ENCODE measurements around the gene SLC2A11. TPM values are rescaled to one million over a fixed set of nuclear protein-coding genes. Genes with fewer than 3 reads are reported as not detected.

The SLC2A11 gene
- total and polyA plus RNA-seq, 7 donors = 3.7 to 12.7 (median 4.9) TPM

DNA sequence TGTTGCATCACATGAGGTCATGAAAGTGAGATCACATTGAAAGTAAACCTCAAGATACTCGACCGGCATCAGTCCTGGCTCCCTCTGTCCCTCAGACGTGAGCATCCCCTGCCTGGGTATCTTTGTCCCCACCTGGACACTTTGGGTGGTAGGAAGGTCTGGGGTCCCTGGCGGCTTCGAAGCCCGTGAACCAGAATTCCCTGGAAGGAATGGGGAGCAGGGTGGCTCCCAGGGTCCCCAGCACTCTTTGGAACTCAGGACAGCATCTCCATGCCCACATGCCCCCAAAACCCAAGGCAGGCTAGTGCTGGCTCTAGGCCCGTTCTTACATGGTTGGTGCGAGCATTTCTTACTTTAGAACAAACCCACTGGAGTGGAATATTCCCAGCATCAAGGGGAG lies 26.4 kb upstream of the SLC2A11 start:
- TF ChIP-seq CTCF (IDR thresholded peaks at IDR 0.05) = no peak
- H3K36me3 ChIP-seq (ENCODE audit: insufficient read depth in 1 of 2, low read depth in 1 of 2) = peaks cover 0 to 46% of the 10 kb centered on the region in 2 donors
- DNase-seq = peak in 1 of 2 donors; percentile 49
- 87 to 93% (median 90%) methylated on average over 8 of the region's 8 CpGs for WGBS, 3 donors
- H3K27me3 ChIP-seq (ENCODE audit: insufficient read depth in 3 of 3, low read length in 2 of 3) = no peaks in the 10 kb centered on the region
- H3K4me3 ChIP-seq = no peak overlapping the region
- peaks cover 58% of the 10 kb centered on the region for H3K4me1 ChIP-seq
- ATAC-seq = no peak
- H3K9me3 ChIP-seq = no peaks in the 10 kb centered on the region
- no peak overlapping the region for H3K27ac ChIP-seq
- intact Hi-C loops (cut with DNase I) = no loop called here

GRCh38 chr22:23831781-23832180 lies 25.9 kb upstream of the SLC2A11 start:
- intact Hi-C loops (cut with DNase I) = no loop called here
- H3K27me3 ChIP-seq (ENCODE audit: insufficient read depth in 3 of 3, low read length in 2 of 3) = no peaks in the 10 kb centered on the region
- TF ChIP-seq CTCF (IDR thresholded peaks at IDR 0.05) = no peak
- peaks cover 60% of the 10 kb centered on the region for H3K4me1 ChIP-seq
- DNase-seq (peak in 1 of 2 donors; percentile 44), ATAC-seq (no peak)
- H3K27ac ChIP-seq = no peak overlapping the region
- 81 to 84% (median 83%) methylated on average over 10 of the region's 10 CpGs for WGBS, 3 donors
- no peaks in the 10 kb centered on the region for H3K9me3 ChIP-seq
- H3K36me3 ChIP-seq (ENCODE audit: insufficient read depth in 1 of 2, low read depth in 1 of 2) = peaks cover 0 to 40% of the 10 kb centered on the region in 2 donors
- H3K4me3 ChIP-seq = no peak overlapping the region

GRCh38 chr22:23832226-23833016 lies 25.3 kb upstream of the SLC2A11 start:
- H3K36me3 ChIP-seq (ENCODE audit: insufficient read depth in 1 of 2, low read depth in 1 of 2) = peaks cover 0 to 34% of the 10 kb centered on the region in 2 donors
- H3K4me3 ChIP-seq = no peak overlapping the region
- no peaks in the 10 kb centered on the region for H3K9me3 ChIP-seq
- peak in 1 of 2 donors; percentile 28 for DNase-seq
- H3K27ac ChIP-seq = peak overlapping the region; percentile 4
- H3K4me1 ChIP-seq = peaks cover 60% of the 10 kb centered on the region
- no peak for TF ChIP-seq CTCF (IDR thresholded peaks at IDR 0.05)
- intact Hi-C loops (cut with DNase I) = no loop called here
- ATAC-seq = no peak
- H3K27me3 ChIP-seq (ENCODE audit: insufficient read depth in 3 of 3, low read length in 2 of 3) = no peaks in the 10 kb centered on the region
- 54 to 74% (median 70%) methylated on average over 10 to 11 of the region's 11 CpGs for WGBS, 3 donors

- 74 to 92% (median 90%) methylated on average over 16 of the region's 16 CpGs for WGBS, 3 donors
- H3K4me3 ChIP-seq = no peak overlapping the region
- no peaks in the 10 kb centered on the region for H3K27me3 ChIP-seq (ENCODE audit: insufficient read depth in 3 of 3, low read length in 2 of 3)
- peaks cover 0 to 28% of the 10 kb centered on the region in 2 donors for H3K36me3 ChIP-seq (ENCODE audit: insufficient read depth in 1 of 2, low read depth in 1 of 2)
- intact Hi-C loops (cut with DNase I) = no loop called here
- DNase-seq = peak in 1 of 2 donors; percentile 48
- H3K27ac ChIP-seq = peak overlapping the region; percentile 1
- ATAC-seq = no peak
- no peak for TF ChIP-seq CTCF (IDR thresholded peaks at IDR 0.05)
- no peaks in the 10 kb centered on the region for H3K9me3 ChIP-seq
- H3K4me1 ChIP-seq = peaks cover 59% of the 10 kb centered on the region
Measured at GRCh38 chr22:23833017-23833751, 24.5 kb upstream of the SLC2A11 start.
